Measurements from ENCODE around the gene DLGAP1.
"Not testable (repeated sequence)": the region's sequence is repeated elsewhere in the genome, so short reads cannot be mapped to it uniquely, and the experiment has no call there.

Gene DLGAP1

DNA sequence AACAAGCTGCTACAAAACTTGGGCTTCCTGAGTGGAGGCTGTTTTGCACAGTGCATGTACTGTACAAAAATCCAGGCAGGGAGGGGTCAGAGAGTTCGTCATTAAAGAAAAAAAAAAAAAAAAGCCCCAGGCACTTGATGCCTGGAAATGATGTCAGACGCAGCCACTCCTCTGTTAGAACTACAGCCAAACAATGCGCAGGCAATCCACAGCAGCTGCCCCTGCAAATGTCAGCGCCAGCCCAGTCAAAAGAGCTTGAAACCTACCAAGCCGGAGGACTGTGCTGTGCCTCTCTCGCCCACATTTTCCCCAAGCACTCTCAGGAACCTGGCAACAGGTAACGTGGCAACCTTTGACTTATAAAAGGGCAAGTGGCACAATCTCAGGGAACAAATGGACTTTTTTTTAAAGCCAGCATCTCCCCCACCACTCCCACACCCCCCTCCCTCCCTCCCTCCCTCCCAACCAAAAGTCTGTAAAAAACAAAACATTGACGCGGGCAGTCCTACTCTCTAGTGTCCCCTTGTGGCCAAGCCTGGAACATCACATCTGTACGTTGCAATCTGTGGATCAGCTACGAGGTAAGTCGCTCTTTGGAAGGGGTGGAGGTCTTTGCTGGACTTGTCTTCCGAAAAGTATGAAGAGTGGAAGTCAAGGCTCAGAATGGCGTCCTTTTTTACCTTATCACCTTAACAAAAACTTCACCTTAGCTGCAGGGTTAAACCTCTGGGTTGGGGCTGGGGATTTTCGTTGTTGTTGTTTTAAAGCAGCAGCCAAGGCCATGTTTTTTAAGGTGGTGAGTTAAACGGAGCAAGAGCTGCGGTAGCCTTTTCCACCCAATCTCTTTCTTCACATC, 861.0 kb downstream of the DLGAP1 start:
- Mint-ChIP-seq H3K4me1 (ENCODE audit: low read depth) (peaks cover 59% of the 10 kb centered on the region), H3K9me3 (ENCODE audit: low read depth) (no peaks in the 10 kb centered on the region), H3K36me3 (peaks cover 6% of the 10 kb centered on the region), H3K4me3 (peak overlapping the region; percentile 92), H3K27me3 (no peaks in the 10 kb centered on the region), H3K27ac (peak overlapping the region; percentile 97)

DNA sequence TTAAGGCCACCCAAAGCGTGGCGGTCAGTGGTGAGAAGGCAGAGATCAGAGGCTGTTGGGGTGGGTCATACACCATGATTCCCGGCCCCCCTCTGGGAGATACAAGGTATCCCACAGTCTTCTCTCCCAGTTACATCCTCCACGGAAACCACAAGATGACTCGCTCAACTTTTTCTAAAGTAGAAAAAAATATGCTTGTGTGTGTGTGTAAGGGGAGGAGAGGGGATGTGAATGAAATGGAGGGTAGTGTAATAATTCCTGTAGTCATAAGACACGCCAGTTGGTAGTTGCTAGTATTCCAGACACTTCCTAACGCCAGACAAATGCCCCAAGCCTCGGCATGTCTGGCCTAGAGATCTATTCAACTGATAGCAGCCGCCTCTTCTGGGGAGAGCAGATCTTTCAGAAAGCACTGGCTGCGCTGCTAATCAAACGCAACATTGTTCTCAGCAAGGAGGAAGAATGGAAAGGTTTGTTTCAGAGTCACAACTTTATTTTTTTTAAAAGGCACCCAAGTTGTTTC, 861.7 kb downstream of the DLGAP1 start:
- Mint-ChIP-seq H3K27me3 (no peaks in the 10 kb centered on the region), H3K4me3 (peak overlapping the region; percentile 92), H3K4me1 (ENCODE audit: low read depth) (peaks cover 57% of the 10 kb centered on the region), H3K9me3 (ENCODE audit: low read depth) (no peaks in the 10 kb centered on the region), H3K27ac (peak overlapping the region; percentile 97), H3K36me3 (peaks cover 6% of the 10 kb centered on the region)

DNA sequence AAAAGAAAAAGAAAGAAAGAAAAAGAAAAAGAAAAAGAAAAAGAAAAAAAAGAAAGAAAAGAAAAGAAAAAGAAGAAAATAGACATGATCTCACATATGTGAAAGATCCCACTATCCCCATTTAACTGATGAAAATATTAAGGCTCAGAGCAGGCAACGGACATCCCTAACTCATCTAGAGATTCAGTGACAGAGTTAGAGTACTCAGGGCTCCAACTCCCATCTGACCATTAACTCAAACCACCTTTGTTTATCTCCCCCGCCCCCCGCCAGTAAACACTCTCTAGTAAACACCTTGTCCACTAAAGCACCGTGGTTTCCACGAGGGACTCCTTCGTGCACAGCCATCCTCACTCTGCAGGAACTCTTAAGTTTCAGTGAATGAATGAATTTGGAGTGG, 862.2 kb downstream of the DLGAP1 start:
- Mint-ChIP-seq H3K36me3 (peaks cover 6% of the 10 kb centered on the region), H3K4me3 (peak overlapping the region; percentile 92), H3K9me3 (ENCODE audit: low read depth) (no peaks in the 10 kb centered on the region), H3K4me1 (ENCODE audit: low read depth) (peaks cover 53% of the 10 kb centered on the region), H3K27ac (peak overlapping the region; percentile 97), H3K27me3 (no peaks in the 10 kb centered on the region)

DNA sequence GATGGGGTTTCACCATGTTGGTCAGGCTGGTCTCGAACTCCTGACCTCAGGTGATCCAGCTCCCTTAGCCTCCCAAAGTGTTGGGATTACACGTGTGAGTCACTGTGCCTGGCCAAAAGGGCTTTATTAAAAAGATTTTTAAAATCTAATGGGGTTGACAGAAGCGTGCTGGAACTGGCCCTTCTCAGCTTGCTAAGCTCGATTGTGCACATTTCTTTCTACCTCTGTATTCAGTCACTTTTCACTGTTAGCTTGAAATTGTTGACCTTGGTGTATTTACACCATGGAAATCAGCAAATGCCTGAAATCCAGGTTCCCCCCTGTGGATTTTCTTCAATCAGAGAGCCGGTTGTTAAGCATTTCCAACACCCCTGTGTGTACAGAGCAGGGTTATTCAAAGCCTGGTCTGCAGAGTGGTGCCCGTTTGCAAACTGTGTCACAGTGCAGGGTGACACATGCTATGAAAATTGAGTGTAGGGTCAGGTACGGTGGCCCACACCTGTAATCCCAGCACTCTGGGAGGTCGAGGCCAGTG, 864.9 kb downstream of the DLGAP1 start:
- Mint-ChIP-seq H3K4me3 (no peak overlapping the region), H3K27me3 (no peaks in the 10 kb centered on the region), H3K27ac (no peak overlapping the region), H3K4me1 (ENCODE audit: low read depth) (peaks cover 35% of the 10 kb centered on the region), H3K9me3 (ENCODE audit: low read depth) (no peaks in the 10 kb centered on the region), H3K36me3 (no peaks in the 10 kb centered on the region)

DNA sequence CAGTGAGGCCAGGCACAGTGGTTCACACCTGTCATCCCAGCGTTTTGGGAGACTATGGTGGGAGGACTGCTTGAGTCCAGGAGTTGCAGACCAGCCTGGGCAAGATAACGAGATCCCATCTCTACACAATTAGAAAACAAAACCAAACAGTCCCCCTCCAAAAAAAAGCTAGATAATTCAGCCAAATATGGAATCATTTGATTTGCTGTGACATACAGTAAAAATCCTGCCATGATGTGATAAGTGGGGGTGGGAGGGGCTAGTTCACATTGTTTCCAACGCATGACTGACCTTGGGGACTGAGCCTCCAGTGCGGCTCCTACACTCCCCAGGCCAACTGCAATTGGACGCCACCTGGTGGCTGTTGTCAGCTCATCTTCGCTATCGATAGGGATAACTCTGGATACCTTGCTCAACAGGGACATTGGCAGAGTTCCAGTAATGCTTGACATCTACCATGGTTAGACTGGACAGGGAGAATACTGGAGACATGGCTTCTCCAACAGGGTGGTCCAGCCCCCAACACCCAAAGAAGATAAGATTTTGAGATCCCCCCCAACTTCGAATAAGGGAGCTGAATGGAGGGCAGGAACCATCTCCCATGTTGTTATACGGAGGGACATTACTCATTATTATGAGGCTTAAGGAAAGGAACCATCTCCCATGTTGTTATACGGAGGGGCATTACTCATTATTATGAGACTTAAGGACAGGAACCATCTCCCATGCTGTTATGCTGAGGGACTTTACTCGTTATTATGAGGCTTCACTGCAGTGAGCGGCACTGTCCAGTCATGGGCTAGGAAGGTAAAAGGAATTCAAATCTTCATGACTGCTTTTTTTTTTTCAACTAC, 869.2 kb downstream of the DLGAP1 start:
- H3K36me3 Mint-ChIP-seq: no peaks in the 10 kb centered on the region
- H3K9me3 Mint-ChIP-seq (ENCODE audit: low read depth): no peaks in the 10 kb centered on the region
- peaks cover 13% of the 10 kb centered on the region for H3K4me1 Mint-ChIP-seq (ENCODE audit: low read depth)
- no peaks in the 10 kb centered on the region for H3K27me3 Mint-ChIP-seq
- H3K27ac Mint-ChIP-seq: peak overlapping the region; percentile 4
- H3K4me3 Mint-ChIP-seq: no peak overlapping the region

DNA sequence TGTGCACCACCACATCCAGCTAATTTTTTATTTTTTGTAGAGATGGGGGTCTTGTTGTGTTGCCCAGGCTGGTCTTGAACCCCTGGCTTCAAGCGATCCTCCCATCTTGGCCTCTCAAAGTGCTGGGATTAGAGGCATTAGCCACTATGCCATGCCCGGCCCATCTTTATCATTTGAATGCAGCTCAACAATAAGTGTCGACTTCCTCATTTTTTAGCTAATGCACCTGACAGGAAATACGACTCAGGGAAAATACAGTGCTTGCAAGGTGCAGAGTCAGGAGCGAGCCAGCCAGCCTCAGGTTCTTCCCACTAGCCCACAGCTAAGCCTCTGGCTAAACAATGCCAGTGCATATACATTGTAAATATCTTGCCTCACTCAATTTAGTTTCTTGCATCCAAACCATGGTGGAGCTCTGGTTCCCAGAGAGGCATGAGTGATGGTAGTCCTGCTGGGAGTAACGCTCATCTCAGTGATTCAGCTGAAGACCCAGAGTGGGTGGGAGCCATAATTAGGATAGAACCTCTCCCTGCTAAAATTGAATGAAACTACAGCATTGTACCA, 870.1 kb downstream of the DLGAP1 start:
- Mint-ChIP-seq H3K4me1 (ENCODE audit: low read depth) (peaks cover 13% of the 10 kb centered on the region), H3K27me3 (no peaks in the 10 kb centered on the region), H3K27ac (no peak overlapping the region), H3K36me3 (no peaks in the 10 kb centered on the region), H3K9me3 (ENCODE audit: low read depth) (no peaks in the 10 kb centered on the region), H3K4me3 (no peak overlapping the region)

DNA sequence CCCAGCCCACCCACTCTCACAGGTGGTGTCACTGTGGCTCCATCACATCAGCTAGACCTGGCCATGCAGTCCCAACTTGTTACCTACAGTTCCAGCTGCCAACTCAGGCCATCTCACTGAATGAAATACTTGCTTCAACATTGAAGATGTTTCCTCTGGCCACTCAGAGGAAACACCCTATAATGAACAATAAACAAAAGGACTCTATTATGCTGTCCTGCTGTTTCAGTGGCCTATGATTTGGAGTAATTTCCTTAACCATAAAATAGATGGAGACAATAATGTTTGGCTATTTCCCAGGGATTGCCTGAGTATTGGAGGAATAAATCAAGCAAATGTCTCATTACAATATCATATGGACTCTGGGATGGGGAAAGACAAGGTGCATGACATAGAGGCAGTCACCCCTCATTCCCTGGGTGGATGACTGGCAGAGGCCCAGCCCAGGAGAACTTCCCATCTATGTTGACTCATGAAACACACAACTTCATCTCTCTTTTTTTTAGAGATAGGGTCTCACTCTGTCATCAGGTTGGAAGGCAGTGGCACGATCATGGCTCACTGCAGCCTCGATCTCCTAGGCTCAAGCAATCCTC, 870.7 kb downstream of the DLGAP1 start:
- Mint-ChIP-seq H3K4me1 (ENCODE audit: low read depth) (peaks cover 13% of the 10 kb centered on the region), H3K36me3 (no peaks in the 10 kb centered on the region), H3K4me3 (no peak overlapping the region), H3K27ac (no peak overlapping the region), H3K27me3 (no peaks in the 10 kb centered on the region), H3K9me3 (ENCODE audit: low read depth) (no peaks in the 10 kb centered on the region)

DNA sequence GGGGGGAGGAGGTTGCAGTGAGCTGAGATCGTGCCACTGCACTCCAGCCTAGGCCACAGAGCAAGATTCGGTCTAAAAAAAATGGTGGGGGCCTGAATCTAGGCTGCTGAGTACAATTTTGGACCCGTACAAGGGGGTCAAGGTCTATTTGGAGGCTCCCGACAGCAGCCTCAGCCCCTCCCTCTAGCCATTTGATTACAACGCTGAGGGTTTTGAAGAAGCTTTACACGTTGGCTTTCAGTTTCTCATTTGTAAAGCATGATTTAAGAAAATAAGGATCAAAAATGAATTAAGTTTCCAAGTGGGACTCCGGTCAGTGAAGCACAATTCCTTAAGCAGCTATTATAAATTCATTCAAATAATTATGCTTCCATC, 871.2 kb downstream of the DLGAP1 start:
- Mint-ChIP-seq H3K4me3 (no peak overlapping the region), H3K36me3 (no peaks in the 10 kb centered on the region), H3K27me3 (no peaks in the 10 kb centered on the region), H3K27ac (no peak overlapping the region), H3K9me3 (ENCODE audit: low read depth) (no peaks in the 10 kb centered on the region), H3K4me1 (ENCODE audit: low read depth) (peaks cover 13% of the 10 kb centered on the region)

DNA sequence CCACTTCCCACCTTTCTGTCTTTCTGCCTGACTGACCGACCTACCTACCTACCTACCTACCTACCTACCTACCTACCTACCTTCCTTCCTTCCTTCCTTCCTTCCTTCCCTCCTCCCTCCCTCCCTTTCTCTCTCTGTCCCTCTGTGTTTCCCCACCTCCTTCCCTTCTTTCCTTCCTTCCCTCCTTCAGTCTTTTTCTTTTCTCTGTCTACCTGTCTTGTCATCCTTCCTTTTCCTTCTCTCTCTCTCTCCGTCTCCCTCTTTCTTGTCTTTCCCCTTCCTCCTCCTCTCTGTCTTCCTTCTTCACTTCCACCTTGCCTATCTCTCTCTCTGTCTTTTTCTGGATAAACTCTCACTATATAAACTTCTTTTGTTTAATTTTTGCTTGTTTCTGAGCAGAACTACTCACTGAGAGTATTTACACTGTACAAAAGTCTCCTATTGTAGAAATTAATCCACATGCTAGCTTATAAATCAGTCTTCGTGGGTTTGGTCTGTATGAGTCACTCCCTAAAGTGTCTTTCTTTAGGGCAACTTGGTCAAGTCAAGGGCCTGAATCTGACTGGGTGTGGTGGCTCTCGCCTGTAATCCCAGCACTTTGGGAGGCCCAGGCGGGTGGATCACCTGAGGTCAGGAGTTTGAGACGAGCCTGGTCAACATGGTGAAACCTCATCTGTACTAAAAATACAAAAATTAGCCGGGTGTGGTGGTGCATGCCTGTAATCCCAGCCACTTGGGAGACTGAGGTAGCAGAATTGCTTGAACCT, 871.8 kb downstream of the DLGAP1 start:
- not testable (repeated sequence) for H3K27ac Mint-ChIP-seq
- H3K4me1 Mint-ChIP-seq (ENCODE audit: low read depth): peaks cover 13% of the 10 kb centered on the region

DNA sequence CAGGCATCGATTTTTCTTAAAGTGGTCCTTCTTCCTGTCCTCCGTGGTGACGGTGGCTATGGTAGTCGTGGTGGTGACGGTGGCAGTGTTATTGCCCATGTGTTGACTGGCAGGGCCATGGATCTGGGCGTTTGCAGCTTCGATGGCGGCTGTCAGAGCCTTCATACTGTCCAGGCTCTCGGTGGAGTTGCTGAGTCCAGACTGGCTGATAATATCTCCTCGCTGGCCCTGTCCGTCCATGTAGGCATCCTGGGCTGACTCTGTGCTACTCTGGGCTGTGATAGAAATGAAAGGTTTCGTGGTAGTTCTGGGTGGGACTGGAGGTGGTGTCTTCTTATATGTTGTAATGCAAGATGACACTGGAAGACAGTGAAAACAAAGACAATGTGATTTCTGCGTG, 873.2 kb downstream of the DLGAP1 start:
- H3K27ac Mint-ChIP-seq: no peak overlapping the region
- peaks cover 12% of the 10 kb centered on the region for H3K4me1 Mint-ChIP-seq (ENCODE audit: low read depth)
- no peaks in the 10 kb centered on the region for H3K9me3 Mint-ChIP-seq (ENCODE audit: low read depth)
- H3K36me3 Mint-ChIP-seq: no peaks in the 10 kb centered on the region
- H3K27me3 Mint-ChIP-seq: no peaks in the 10 kb centered on the region
- H3K4me3 Mint-ChIP-seq: no peak overlapping the region

More for the DNA sequence above, 871.8 kb downstream of the DLGAP1 start:
- H3K36me3 Mint-ChIP-seq; H3K27me3 Mint-ChIP-seq; H3K9me3 Mint-ChIP-seq (ENCODE audit: low read depth); H3K4me3 Mint-ChIP-seq: not testable (repeated sequence)

DNA sequence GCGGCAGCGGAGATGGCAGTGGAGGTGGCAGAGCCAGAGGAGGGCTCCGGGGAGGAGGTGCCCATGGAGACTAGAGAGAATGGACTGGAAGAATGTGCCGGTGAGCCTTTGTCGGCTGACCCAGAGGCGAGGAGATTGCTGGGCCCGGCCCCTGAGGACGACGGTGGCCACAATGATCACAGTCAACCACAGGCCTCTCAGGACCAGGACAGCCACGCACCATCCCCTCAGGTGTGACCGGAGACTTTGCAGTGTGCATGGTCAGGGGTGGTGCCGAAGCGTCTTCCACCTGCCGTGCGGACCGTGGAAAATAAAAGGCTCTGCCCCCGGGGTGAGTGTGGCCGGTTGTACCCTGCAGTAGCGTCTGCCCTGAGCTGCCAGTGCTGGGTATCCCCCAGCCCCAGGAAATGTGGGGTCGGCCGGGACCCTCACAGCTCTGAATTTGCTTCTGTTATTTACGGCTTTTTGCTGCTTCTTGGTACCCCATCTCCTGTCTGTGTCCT, 874.5 kb downstream of the DLGAP1 start:
- not testable (repeated sequence) for H3K27ac Mint-ChIP-seq; H3K36me3 Mint-ChIP-seq; H3K4me3 Mint-ChIP-seq; H3K9me3 Mint-ChIP-seq (ENCODE audit: low read depth); H3K4me1 Mint-ChIP-seq (ENCODE audit: low read depth); H3K27me3 Mint-ChIP-seq

DNA sequence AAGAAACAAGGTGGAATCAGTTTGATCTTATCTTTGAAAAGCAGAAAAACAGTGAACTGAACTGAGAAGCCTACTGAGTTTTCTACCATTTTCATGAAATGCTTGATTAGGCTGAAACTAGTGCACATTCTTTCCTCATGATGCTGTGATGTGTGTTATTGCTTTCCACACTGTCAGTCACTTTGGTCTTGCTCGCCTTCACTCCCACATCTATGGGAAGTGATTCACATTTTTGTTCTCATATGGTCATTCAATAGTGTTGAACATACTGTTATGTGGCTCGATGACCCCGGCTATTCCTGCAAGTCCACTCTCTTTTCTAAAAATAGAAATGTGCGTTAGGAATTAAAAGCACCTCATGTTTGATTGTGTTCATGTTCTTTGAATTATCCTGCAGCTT, 875.4 kb downstream of the DLGAP1 start:
- H3K4me3 Mint-ChIP-seq: no peak overlapping the region
- no peaks in the 10 kb centered on the region for H3K9me3 Mint-ChIP-seq (ENCODE audit: low read depth)
- no peaks in the 10 kb centered on the region for H3K36me3 Mint-ChIP-seq
- H3K27ac Mint-ChIP-seq: no peak overlapping the region
- no peaks in the 10 kb centered on the region for H3K4me1 Mint-ChIP-seq (ENCODE audit: low read depth)
- H3K27me3 Mint-ChIP-seq: no peaks in the 10 kb centered on the region

DNA sequence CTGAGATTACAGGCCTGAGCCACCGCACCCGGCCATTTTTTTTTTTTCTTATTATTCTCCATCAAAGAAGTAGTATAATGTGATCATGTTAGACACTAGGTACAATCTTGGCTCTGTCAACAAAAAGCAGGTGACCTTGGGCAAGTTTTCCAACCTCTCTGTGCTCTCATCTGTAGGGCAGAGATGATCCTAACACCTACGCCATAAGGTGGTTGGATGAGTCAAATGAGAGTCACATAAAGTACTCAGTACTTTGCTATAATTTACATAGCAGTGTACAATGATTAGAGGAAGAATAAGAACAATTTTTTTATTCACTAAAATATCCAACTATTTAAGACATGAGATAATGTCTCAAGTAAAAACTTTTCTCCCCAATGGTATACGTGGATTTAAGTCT, 876.5 kb downstream of the DLGAP1 start:
- Mint-ChIP-seq H3K36me3 (no peaks in the 10 kb centered on the region), H3K27ac (no peak overlapping the region), H3K4me1 (ENCODE audit: low read depth) (no peaks in the 10 kb centered on the region), H3K27me3 (no peaks in the 10 kb centered on the region), H3K4me3 (no peak overlapping the region), H3K9me3 (ENCODE audit: low read depth) (no peaks in the 10 kb centered on the region)
